SU-DHL-6 (cell line): ENCODE measurements around the gene RNFT2.

Source experiments
- H2AFZ ChIP-seq: fragments of 200-600 bp; sonication (generic); 2 replicates; pipeline ENCODE4 v1.6.1; 2014; ENCODE audit warnings: low read depth, mild to moderate bottlenecking, moderate library complexity, mixed read lengths, antibody characterized with exemption, low read length; ENCODE audit not compliant: severe bottlenecking
- H3F3A ChIP-seq: fragments of 200-600 bp; shearing (Covaris generic); 2 replicates; pipeline ENCODE4 v1.6.0; 2016; ENCODE audit warnings: antibody characterized with exemption, mild to moderate bottlenecking; ENCODE audit not compliant: insufficient read depth
- H3K27ac ChIP-seq: fragments of 200-600 bp; sonication (generic); 2 replicates; pipeline ENCODE4 v1.5.1; 2016; ENCODE audit warnings: low read depth, mild to moderate bottlenecking, low read length, moderate library complexity, mixed read lengths
- H3K27me3 ChIP-seq: fragments of 200-600 bp; sonication (generic), shearing (Covaris generic); 2 replicates; pipeline ENCODE4 v1.6.0; 2014; ENCODE audit warnings: mild to moderate bottlenecking, low read length
- H3K36me3 ChIP-seq: fragments of 200-600 bp; sonication (generic); 2 replicates; pipeline ENCODE4 v1.6.1; 2014; ENCODE audit warnings: mild to moderate bottlenecking, low read length, mixed read lengths
- H3K4me2 ChIP-seq: fragments of 300-600, 200-600 bp; shearing (Covaris generic), sonication (generic); 2 replicates; pipeline ENCODE4 v1.6.0; 2014; ENCODE audit warnings: low read length, low read depth, mild to moderate bottlenecking; ENCODE audit not compliant: poor library complexity, severe bottlenecking
- H3K4me3 ChIP-seq: fragments of 200-600 bp; sonication (generic); 2 replicates; pipeline ENCODE4 v1.5.1; 2014; ENCODE audit warnings: antibody characterized with exemption, low read length, mild to moderate bottlenecking, mixed read lengths; ENCODE audit not compliant: insufficient read depth, poor library complexity, severe bottlenecking
- H3K79me2 ChIP-seq: fragments of 200-600 bp; sonication (generic); 2 replicates; pipeline ENCODE4 v1.6.1; 2014; ENCODE audit warnings: mild to moderate bottlenecking, low read length, moderate library complexity; ENCODE audit not compliant: insufficient read depth
- H3K9ac ChIP-seq: fragments of 200-600 bp; sonication (generic); 2 replicates; pipeline ENCODE4 v1.7.0; 2014; ENCODE audit warnings: mild to moderate bottlenecking, low read length
- H3K9me2 ChIP-seq: fragments of 200-600 bp; sonication (generic); replicated peaks from 2 replicates; pipeline ENCODE4 v1.6.1; 2014; ENCODE audit warnings: low read length; ENCODE audit not compliant: insufficient read depth
- H3K9me3 ChIP-seq: fragments of 200-600 bp; sonication (generic); 2 replicates; pipeline ENCODE4 v1.6.1; 2014; ENCODE audit warnings: low read length, mixed read lengths; ENCODE audit not compliant: insufficient read depth
- H4K20me1 ChIP-seq: fragments of 200-600 bp; sonication (generic); 2 replicates; pipeline ENCODE4 v1.6.1; 2014; ENCODE audit warnings: low read depth, mild to moderate bottlenecking, antibody characterized with exemption, low read length, moderate library complexity, mixed read lengths
- CTCF ChIP-seq: fragments of 200-600 bp; sonication (generic); IDR thresholded peaks from one replicate; pipeline ENCODE4 v1.5.1; 2017; ENCODE audit warnings: antibody characterized with exemption, mild to moderate bottlenecking, low read length, moderate library complexity; ENCODE audit not compliant: insufficient read depth, poor library complexity, severe bottlenecking
- EZH2phosphoT487 ChIP-seq: fragments of 200-600 bp; sonication (generic), shearing (Covaris generic); conservative IDR thresholded peaks from 2 replicates; pipeline ENCODE4 v1.6.1; 2018; ENCODE audit warnings: mild to moderate bottlenecking, antibody characterized with exemption, low read length, moderate library complexity, mixed read lengths

The RNFT2 gene

GRCh38 chr12:116693286-116694227 is 44.6 kb upstream of the RNFT2 start:
- Histone ChIP-seq H3K27ac (no peak overlapping the region), H3K79me2 (no peaks in the 10 kb centered on the region), H4K20me1 (no peaks in the 10 kb centered on the region), H3K4me3 (no peak overlapping the region), H3K9me3 (no peaks in the 10 kb centered on the region), H3K4me2 (no peak overlapping the region), H2AFZ (no peak overlapping the region), H3K27me3 (no peaks in the 10 kb centered on the region), H3K9ac (no peak overlapping the region), H3F3A (no peaks in the 10 kb centered on the region), H3K36me3 (no peaks in the 10 kb centered on the region), H3K9me2 (no peaks in the 10 kb centered on the region)
- TF ChIP-seq CTCF (no peak), EZH2phosphoT487 (no peak)

- H3F3A ChIP-seq: no peaks in the 10 kb centered on the region
- H4K20me1 ChIP-seq: no peaks in the 10 kb centered on the region
- H3K4me2 ChIP-seq: no peak overlapping the region
- no peak overlapping the region for H3K9ac ChIP-seq
- no peaks in the 10 kb centered on the region for H3K27me3 ChIP-seq
- no peak for TF ChIP-seq EZH2phosphoT487
- no peak for TF ChIP-seq CTCF
- no peaks in the 10 kb centered on the region for H3K36me3 ChIP-seq
- H3K9me3 ChIP-seq: no peaks in the 10 kb centered on the region
- H3K4me3 ChIP-seq: no peak overlapping the region
- no peak overlapping the region for H2AFZ ChIP-seq
- no peak overlapping the region for H3K27ac ChIP-seq
- no peaks in the 10 kb centered on the region for H3K79me2 ChIP-seq
- H3K9me2 ChIP-seq: no peaks in the 10 kb centered on the region
Measured at GRCh38 chr12:116694653-116695463, 43.3 kb upstream of the RNFT2 start.

GRCh38 chr12:116695464-116695725 is 42.7 kb upstream of the RNFT2 start:
- Histone ChIP-seq H3K9ac (no peak overlapping the region), H4K20me1 (no peaks in the 10 kb centered on the region), H3K9me2 (no peaks in the 10 kb centered on the region), H3F3A (no peaks in the 10 kb centered on the region), H2AFZ (no peak overlapping the region), H3K9me3 (no peaks in the 10 kb centered on the region), H3K27me3 (no peaks in the 10 kb centered on the region), H3K4me3 (no peak overlapping the region), H3K79me2 (no peaks in the 10 kb centered on the region), H3K4me2 (no peak overlapping the region), H3K36me3 (no peaks in the 10 kb centered on the region), H3K27ac (no peak overlapping the region)
- TF ChIP-seq EZH2phosphoT487 (no peak), CTCF (no peak)
